Heart left ventricle (tissue), 13 donors: ENCODE data around the gene PHF2.

Experiments used
- CTCF ChIP-seq, 12 donors: fragments of 200-600 bp; sonication (generic) in 4 of 12; IDR thresholded peaks; one replicate each; pipeline versions ENCODE4 v1.5.0 to v1.8.0; 2018 to 2022; ENCODE audit warnings: antibody characterized with exemption in 12 of 12, mild to moderate bottlenecking in 5 of 12
- POLR2A ChIP-seq, 2 donors: fragments of 450-650 bp; IDR thresholded peaks; one replicate each; pipeline ENCODE4 v1.6.1; 2017; ENCODE audit warnings: antibody characterized with exemption in 2 of 2, mild to moderate bottlenecking in 2 of 2, moderate library complexity in 2 of 2
- donor health status: ischemic (EF 13 %, LVEDD 7.1; RV severe dilation, severe dysfunction).
- donor health status: DM: no; HTN: yes; CAD: no.
- donor health status: DM: no; HTN: no; CAD: no.
- donor health status: ischemic (EF 25% LVEDD 6.9; RV normal size, moderate dysfunction).
- donor health status: ischemic (EF 25% LVEDD 5.7; RV mildly dilated, moderate dysfunction).
- donor health status: ischemic (EF 35%, LVEDD 5.7; RV mildly dilated, moderate dysfunction).
- donor health status: nonischemic (EF 11% LVEDD 7.7; RV severe dilation, severe dysfunction).
- donor health status: DM: yes; HTN: yes; CAD: no.
- donor health status: PGD.
- donor health status: ischemic (EF 29% LVEDD 5.4; RV normal size, mild dysfunction).
- donor health status: nonischemic (EF 23%, LVEDD 6.1; RV moderate dilation, normal function).

GRCh38 chr9:93562157-93562556, 14.2 kb upstream of the PHF2 start:
- TF ChIP-seq CTCF (IDR thresholded peaks at IDR 0.05), result no peak
- TF ChIP-seq POLR2A (IDR thresholded peaks at IDR 0.05), result no peak
